ENCODE data around the gene FREM2.

FREM2 gene

GRCh38 chr13:38647312-38647711 lies 39.6 kb upstream of the FREM2 start:
- Histone ChIP-seq H4K91ac (ENCODE audit: low read length) (no peak overlapping the region), H2BK5ac (ENCODE audit: low read depth, low read length, poor library complexity, severe bottlenecking) (no peak overlapping the region), H2AFZ (ENCODE audit: low read depth, low read length) (no peak overlapping the region), H3K36me3 (ENCODE audit: control insufficient read depth in 1 of 2, insufficient read depth in 2 of 2, low read depth in 1 of 2, low read length in 2 of 2) (no peaks in the 10 kb centered on the region), H3K4ac (ENCODE audit: low read depth in 1 of 2, low read length in 2 of 2) (no peak overlapping the region), H3K18ac (ENCODE audit: low read depth in 1 of 2, low read length in 2 of 2) (no peak overlapping the region), H3K4me2 (ENCODE audit: low read length, poor library complexity, severe bottlenecking) (no peak overlapping the region), H3K9me3 (ENCODE audit: control insufficient read depth, low read length) (no peaks in the 10 kb centered on the region), H2BK120ac (ENCODE audit: low read depth, low read length) (no peak overlapping the region), H3K14ac (ENCODE audit: low read length in 2 of 2) (no peak overlapping the region), H3K23ac (ENCODE audit: low read length in 2 of 2) (no peak overlapping the region), H2BK12ac (ENCODE audit: low read length in 2 of 2) (no peak overlapping the region), H3K27ac (ENCODE audit: low read length, poor library complexity, severe bottlenecking) (no peak overlapping the region), H2AK5ac (ENCODE audit: low read length, severe bottlenecking) (no peak overlapping the region), H3K4me1 (ENCODE audit: control insufficient read depth, insufficient read depth, low read depth, low read length) (no peaks in the 10 kb centered on the region), H2BK15ac (ENCODE audit: low read depth, poor library complexity, severe bottlenecking) (no peak overlapping the region), H3K9ac (ENCODE audit: low read length) (no peak overlapping the region), H3K79me1 (replicated peaks; ENCODE audit: low read length, poor library complexity, severe bottlenecking) (no peaks in the 10 kb centered on the region), H3K27me3 (ENCODE audit: control insufficient read depth in 1 of 2, insufficient read depth in 1 of 2, low read length in 2 of 2) (no peaks in the 10 kb centered on the region), H4K8ac (ENCODE audit: low read length) (no peak overlapping the region), H3K4me3 (ENCODE audit: insufficient read depth in 1 of 2, low read depth in 1 of 2, low read length in 2 of 2) (no peak overlapping the region)
- DNase-seq = peak; percentile 38
- WGBS = no CpG with 5 or more reads among the region's 1 CpG

GRCh38 chr13:38648912-38649311 lies 38.0 kb upstream of the FREM2 start:
- Histone ChIP-seq H3K9me3 (ENCODE audit: control insufficient read depth, low read length) (no peaks in the 10 kb centered on the region), H3K4ac (ENCODE audit: low read depth in 1 of 2, low read length in 2 of 2) (no peak overlapping the region), H3K9ac (ENCODE audit: low read length) (no peak overlapping the region), H3K36me3 (ENCODE audit: control insufficient read depth in 1 of 2, insufficient read depth in 2 of 2, low read depth in 1 of 2, low read length in 2 of 2) (no peaks in the 10 kb centered on the region), H3K4me2 (ENCODE audit: low read length, poor library complexity, severe bottlenecking) (no peak overlapping the region), H4K8ac (ENCODE audit: low read length) (no peak overlapping the region), H3K23ac (ENCODE audit: low read length in 2 of 2) (no peak overlapping the region), H3K4me3 (ENCODE audit: insufficient read depth in 1 of 2, low read depth in 1 of 2, low read length in 2 of 2) (no peak overlapping the region), H3K4me1 (ENCODE audit: control insufficient read depth, insufficient read depth, low read depth, low read length) (no peaks in the 10 kb centered on the region), H2BK5ac (ENCODE audit: low read depth, low read length, poor library complexity, severe bottlenecking) (no peak overlapping the region), H3K18ac (ENCODE audit: low read depth in 1 of 2, low read length in 2 of 2) (no peak overlapping the region), H2BK12ac (ENCODE audit: low read length in 2 of 2) (no peak overlapping the region), H2AK5ac (ENCODE audit: low read length, severe bottlenecking) (no peak overlapping the region), H2BK120ac (ENCODE audit: low read depth, low read length) (no peak overlapping the region), H3K27ac (ENCODE audit: low read length, poor library complexity, severe bottlenecking) (no peak overlapping the region), H3K27me3 (ENCODE audit: control insufficient read depth in 1 of 2, insufficient read depth in 1 of 2, low read length in 2 of 2) (no peaks in the 10 kb centered on the region), H3K14ac (ENCODE audit: low read length in 2 of 2) (no peak overlapping the region), H3K79me1 (replicated peaks; ENCODE audit: low read length, poor library complexity, severe bottlenecking) (no peaks in the 10 kb centered on the region), H2BK15ac (ENCODE audit: low read depth, poor library complexity, severe bottlenecking) (no peak overlapping the region), H4K91ac (ENCODE audit: low read length) (no peak overlapping the region), H2AFZ (ENCODE audit: low read depth, low read length) (no peak overlapping the region)
- no peak for DNase-seq
- WGBS = 100% methylated on average over 1 of the region's 1 CpG

- Histone ChIP-seq H2BK120ac (ENCODE audit: low read depth, low read length) (no peak overlapping the region), H3K9me3 (ENCODE audit: control insufficient read depth, low read length) (no peaks in the 10 kb centered on the region), H3K79me1 (replicated peaks; ENCODE audit: low read length, poor library complexity, severe bottlenecking) (no peaks in the 10 kb centered on the region), H3K14ac (ENCODE audit: low read length in 2 of 2) (no peak overlapping the region), H3K9ac (ENCODE audit: low read length) (no peak overlapping the region), H3K27ac (ENCODE audit: low read length, poor library complexity, severe bottlenecking) (no peak overlapping the region), H3K4me2 (ENCODE audit: low read length, poor library complexity, severe bottlenecking) (no peak overlapping the region), H4K8ac (ENCODE audit: low read length) (no peak overlapping the region), H3K18ac (ENCODE audit: low read depth in 1 of 2, low read length in 2 of 2) (peak overlapping the region in 1 of 2 experiments; percentile 67), H2BK15ac (ENCODE audit: low read depth, poor library complexity, severe bottlenecking) (no peak overlapping the region), H3K23ac (ENCODE audit: low read length in 2 of 2) (no peak overlapping the region), H3K36me3 (ENCODE audit: control insufficient read depth in 1 of 2, insufficient read depth in 2 of 2, low read depth in 1 of 2, low read length in 2 of 2) (no peaks in the 10 kb centered on the region), H2BK5ac (ENCODE audit: low read depth, low read length, poor library complexity, severe bottlenecking) (no peak overlapping the region), H3K27me3 (ENCODE audit: control insufficient read depth in 1 of 2, insufficient read depth in 1 of 2, low read length in 2 of 2) (no peaks in the 10 kb centered on the region), H4K91ac (ENCODE audit: low read length) (no peak overlapping the region), H2AK5ac (ENCODE audit: low read length, severe bottlenecking) (no peak overlapping the region), H3K4ac (ENCODE audit: low read depth in 1 of 2, low read length in 2 of 2) (no peak overlapping the region), H3K4me3 (ENCODE audit: insufficient read depth in 1 of 2, low read depth in 1 of 2, low read length in 2 of 2) (no peak overlapping the region), H2BK12ac (ENCODE audit: low read length in 2 of 2) (no peak overlapping the region), H2AFZ (ENCODE audit: low read depth, low read length) (no peak overlapping the region), H3K4me1 (ENCODE audit: control insufficient read depth, insufficient read depth, low read depth, low read length) (peaks cover 2% of the 10 kb centered on the region)
- WGBS = no CpG with 5 or more reads among the region's 2 CpGs
- no peak for DNase-seq
Measured at GRCh38 chr13:38656699-38657098, 30.2 kb upstream of the FREM2 start.

- Histone ChIP-seq H2BK12ac (ENCODE audit: low read length in 2 of 2) (no peak overlapping the region), H3K4me1 (ENCODE audit: control insufficient read depth, insufficient read depth, low read depth, low read length) (peaks cover 2% of the 10 kb centered on the region), H3K9ac (ENCODE audit: low read length) (no peak overlapping the region), H3K9me3 (ENCODE audit: control insufficient read depth, low read length) (no peaks in the 10 kb centered on the region), H4K91ac (ENCODE audit: low read length) (no peak overlapping the region), H3K14ac (ENCODE audit: low read length in 2 of 2) (no peak overlapping the region), H2BK5ac (ENCODE audit: low read depth, low read length, poor library complexity, severe bottlenecking) (no peak overlapping the region), H3K27me3 (ENCODE audit: control insufficient read depth in 1 of 2, insufficient read depth in 1 of 2, low read length in 2 of 2) (no peaks in the 10 kb centered on the region), H2AK5ac (ENCODE audit: low read length, severe bottlenecking) (no peak overlapping the region), H2AFZ (ENCODE audit: low read depth, low read length) (no peak overlapping the region), H3K36me3 (ENCODE audit: control insufficient read depth in 1 of 2, insufficient read depth in 2 of 2, low read depth in 1 of 2, low read length in 2 of 2) (no peaks in the 10 kb centered on the region), H3K79me1 (replicated peaks; ENCODE audit: low read length, poor library complexity, severe bottlenecking) (no peaks in the 10 kb centered on the region), H3K4ac (ENCODE audit: low read depth in 1 of 2, low read length in 2 of 2) (no peak overlapping the region), H3K4me3 (ENCODE audit: insufficient read depth in 1 of 2, low read depth in 1 of 2, low read length in 2 of 2) (no peak overlapping the region), H4K8ac (ENCODE audit: low read length) (no peak overlapping the region), H2BK120ac (ENCODE audit: low read depth, low read length) (no peak overlapping the region), H3K27ac (ENCODE audit: low read length, poor library complexity, severe bottlenecking) (no peak overlapping the region), H3K4me2 (ENCODE audit: low read length, poor library complexity, severe bottlenecking) (no peak overlapping the region), H3K18ac (ENCODE audit: low read depth in 1 of 2, low read length in 2 of 2) (no peak overlapping the region), H3K23ac (ENCODE audit: low read length in 2 of 2) (no peak overlapping the region), H2BK15ac (ENCODE audit: low read depth, poor library complexity, severe bottlenecking) (no peak overlapping the region)
- peak; percentile 38 for DNase-seq
- WGBS = 0% methylated on average over 1 of the region's 1 CpG
Measured at GRCh38 chr13:38657191-38657590, 29.7 kb upstream of the FREM2 start.
